SK-N-MC (cell line): Measurements from ENCODE around the gene LMF1.

Source experiments
- DNase-seq: peaks from one replicate; pipeline ENCODE4 v3.0.0-alpha.2; 2011; ENCODE audit warnings: low read depth, low spot score
- H3K27ac ChIP-seq: fragments of 200-600 bp; sonication (generic); 2 replicates; pipeline ENCODE4 v1.5.1; 2016; ENCODE audit warnings: mixed run types
- H3K36me3 ChIP-seq: fragments of 200-600 bp; sonication (generic); 2 replicates; pipeline ENCODE4 v1.6.1; 2017; ENCODE audit warnings: antibody characterized with exemption, low read length, mixed read lengths; ENCODE audit not compliant: insufficient read depth
- H3K4me3 ChIP-seq: fragments of 200-600 bp; sonication (generic); 2 replicates; pipeline ENCODE4 v1.5.1; 2016
- H3K9ac ChIP-seq: fragments of 200-600 bp; sonication (generic); 2 replicates; pipeline ENCODE4 v1.8.0; 2017; ENCODE audit warnings: mixed run types, mixed read lengths; ENCODE audit not compliant: insufficient read length
- H3K9me3 ChIP-seq: fragments of 200-600 bp; sonication (generic); 2 replicates; pipeline ENCODE4 v1.6.1; 2017; ENCODE audit warnings: low read depth, mild to moderate bottlenecking, antibody characterized with exemption, low read length, moderate library complexity, mixed read lengths
- EZH2 ChIP-seq: fragments of 200-600 bp; sonication (generic); IDR thresholded peaks from one replicate; pipeline ENCODE4 v1.6.1; 2017; ENCODE audit warnings: antibody characterized with exemption
- FOXP2 ChIP-seq: optimal IDR thresholded peaks from 2 replicates; pipeline ENCODE3; 2011; ENCODE audit warnings: mild to moderate bottlenecking, moderate library complexity; ENCODE audit not compliant: insufficient read depth; ENCODE audit errors: extremely low read length, control extremely low read depth
- POLR2AphosphoS5 ChIP-seq: IDR thresholded peaks from 2 replicates; pipeline ENCODE4 v1.6.1; 2012; ENCODE audit warnings: mild to moderate bottlenecking, low read depth, low read length, borderline replicate concordance

LMF1 gene

DNA sequence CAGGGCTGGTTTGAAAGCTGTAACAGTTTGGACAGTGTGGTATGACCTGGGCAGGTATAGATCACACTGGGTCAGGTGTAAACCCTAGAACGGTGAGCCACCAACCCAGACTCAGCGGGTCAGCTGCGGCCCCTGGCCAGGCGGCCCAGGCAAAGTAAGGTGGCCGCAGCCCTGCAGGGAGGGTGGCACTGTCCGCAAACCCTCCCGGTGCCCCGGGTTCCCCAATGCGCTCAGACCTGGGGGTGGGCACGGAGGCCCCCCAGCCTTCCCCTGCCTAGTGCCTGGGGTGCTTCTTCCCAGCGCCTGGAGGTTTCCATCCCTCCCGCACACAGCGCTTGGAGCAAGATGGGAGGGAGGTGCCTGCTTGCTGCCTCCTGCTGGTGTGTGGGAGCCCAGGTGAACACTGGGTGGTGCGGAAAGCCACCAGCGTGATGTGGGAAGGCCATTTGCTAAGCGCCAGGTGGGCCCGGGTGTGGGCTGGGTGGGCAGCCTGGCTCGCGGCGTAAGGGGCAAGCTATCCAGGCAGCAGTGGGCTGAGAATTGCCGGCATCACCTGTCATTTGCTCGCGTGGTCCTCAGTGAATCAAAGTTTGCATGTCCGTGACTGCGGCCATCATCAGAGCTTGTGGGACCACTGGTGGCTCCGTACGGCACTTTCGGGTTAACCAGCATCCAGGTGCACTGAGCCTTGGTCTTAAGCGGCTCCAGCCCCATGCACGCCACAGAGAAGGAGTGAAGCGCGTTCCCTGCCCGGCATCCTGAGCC, 122.9 kb downstream of the LMF1 start:
- H3K9ac ChIP-seq, result no peak overlapping the region
- no peak overlapping the region for H3K27ac ChIP-seq
- no peak for DNase-seq
- no peak overlapping the region for H3K4me3 ChIP-seq
- no peaks in the 10 kb centered on the region for H3K9me3 ChIP-seq
- H3K36me3 ChIP-seq, result no peaks in the 10 kb centered on the region
- TF ChIP-seq POLR2AphosphoS5, result no peak
- TF ChIP-seq FOXP2, result no peak
- TF ChIP-seq EZH2, result no peak

DNA sequence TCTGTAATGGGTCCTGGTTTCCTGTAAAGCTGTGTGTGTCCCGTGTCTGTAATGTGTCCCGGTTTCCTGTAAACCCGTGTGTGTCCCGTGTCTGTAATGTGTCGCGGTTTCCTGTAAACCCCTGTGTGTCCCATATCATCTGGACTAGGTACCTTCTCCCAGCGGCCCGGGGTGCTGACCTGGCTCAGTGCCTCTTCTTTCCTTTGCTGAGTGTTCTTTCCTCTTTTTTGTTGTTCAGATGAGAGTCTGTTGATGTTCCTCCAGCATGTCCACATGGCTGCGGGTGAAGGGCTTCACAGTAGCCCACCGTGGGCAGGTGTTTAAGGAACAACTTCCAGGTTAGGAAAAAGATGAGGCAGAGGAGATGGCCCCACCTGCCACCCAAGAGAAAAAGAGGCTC, 123.6 kb downstream of the LMF1 start:
- H3K4me3 ChIP-seq, result no peak overlapping the region
- no peaks in the 10 kb centered on the region for H3K36me3 ChIP-seq
- DNase-seq, result no peak
- TF ChIP-seq EZH2 (no peak), FOXP2 (no peak), POLR2AphosphoS5 (no peak)
- no peak overlapping the region for H3K27ac ChIP-seq
- H3K9ac ChIP-seq, result no peak overlapping the region
- no peaks in the 10 kb centered on the region for H3K9me3 ChIP-seq

DNA sequence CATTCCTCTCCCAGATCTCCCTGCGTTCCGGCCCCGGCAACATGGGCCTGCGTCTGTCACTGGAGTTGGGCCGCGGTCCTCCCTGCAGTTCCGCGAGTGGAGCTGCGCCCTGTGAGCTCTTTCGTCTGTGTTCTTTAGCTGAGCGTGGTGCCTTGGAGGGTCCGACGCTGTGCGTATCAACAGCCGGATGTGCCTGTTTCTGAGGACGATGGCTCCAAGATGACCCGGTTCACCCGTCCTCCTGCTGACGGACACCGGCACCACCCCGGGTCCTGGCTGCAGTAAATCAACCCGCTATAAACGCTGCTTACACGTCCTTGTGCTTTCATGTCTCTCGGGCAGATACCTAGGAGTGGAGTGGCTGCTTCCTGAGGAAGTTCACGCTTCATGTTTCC, 125.4 kb downstream of the LMF1 start:
- Histone ChIP-seq H3K4me3 (no peak overlapping the region), H3K36me3 (no peaks in the 10 kb centered on the region), H3K9me3 (no peaks in the 10 kb centered on the region), H3K27ac (no peak overlapping the region), H3K9ac (no peak overlapping the region)
- TF ChIP-seq POLR2AphosphoS5 (no peak), EZH2 (no peak), FOXP2 (no peak)
- no peak for DNase-seq

DNA sequence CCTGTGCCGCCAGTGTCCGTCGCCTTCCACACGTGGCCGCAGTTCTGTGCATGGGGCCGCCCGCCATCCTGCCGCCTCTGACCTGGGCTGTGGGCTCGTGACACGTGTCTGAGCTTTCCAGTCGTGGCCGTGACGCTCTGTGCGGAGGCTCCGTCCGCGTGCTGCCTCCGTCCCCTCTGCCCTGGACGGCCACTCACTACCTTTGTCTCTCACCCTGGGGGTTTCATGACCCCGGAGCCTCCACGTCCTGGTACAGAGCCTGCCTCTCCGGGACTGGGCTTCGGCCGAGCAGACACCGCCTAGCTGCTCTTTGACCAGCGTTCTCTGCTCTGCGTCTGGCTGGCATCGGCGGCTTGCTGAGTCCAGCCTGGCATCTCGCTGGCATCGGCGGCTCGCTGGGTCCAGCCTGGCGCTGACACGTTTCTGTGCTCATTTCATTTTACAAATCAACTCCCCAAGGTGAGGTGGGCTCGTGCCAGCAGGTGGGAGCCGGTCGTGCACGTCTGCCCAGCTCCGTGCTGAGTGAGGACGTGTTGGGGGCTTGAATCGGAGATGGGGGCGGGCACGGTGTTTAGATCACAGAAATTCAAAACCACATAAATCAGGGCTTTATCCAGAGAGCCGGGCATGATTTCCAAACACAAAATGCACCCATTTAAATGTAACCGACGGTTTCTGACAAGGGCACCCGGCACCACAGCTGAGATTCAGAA, 126.0 kb downstream of the LMF1 start:
- no peaks in the 10 kb centered on the region for H3K9me3 ChIP-seq
- no peak overlapping the region for H3K4me3 ChIP-seq
- no peak overlapping the region for H3K9ac ChIP-seq
- TF ChIP-seq EZH2 (no peak), POLR2AphosphoS5 (no peak), FOXP2 (no peak)
- no peaks in the 10 kb centered on the region for H3K36me3 ChIP-seq
- no peak for DNase-seq
- H3K27ac ChIP-seq, result no peak overlapping the region

DNA sequence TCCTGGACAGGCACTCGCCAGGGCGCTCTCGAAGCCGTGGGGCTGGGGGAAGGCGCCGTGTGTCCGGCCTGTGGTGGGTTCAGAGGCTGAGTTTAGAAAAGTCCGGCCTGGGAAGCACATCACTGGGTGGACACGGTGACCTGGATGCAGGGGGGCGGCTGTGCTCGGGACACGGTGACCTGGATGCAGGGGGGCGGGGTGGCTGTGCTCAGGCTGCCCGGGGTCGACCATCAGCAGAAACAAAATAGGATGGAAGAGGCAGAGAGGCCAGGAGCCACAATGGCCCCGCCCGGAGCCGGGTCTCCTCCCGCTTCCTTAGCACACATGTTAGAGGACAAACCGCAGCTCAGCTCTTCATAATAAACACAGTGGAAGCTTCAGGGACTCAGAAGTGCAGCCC, 127.0 kb downstream of the LMF1 start:
- Histone ChIP-seq H3K4me3 (no peak overlapping the region), H3K9ac (no peak overlapping the region), H3K27ac (no peak overlapping the region), H3K9me3 (no peaks in the 10 kb centered on the region), H3K36me3 (no peaks in the 10 kb centered on the region)
- TF ChIP-seq FOXP2, result no peak
- no peak for TF ChIP-seq EZH2
- no peak for TF ChIP-seq POLR2AphosphoS5
- no peak for DNase-seq

DNA sequence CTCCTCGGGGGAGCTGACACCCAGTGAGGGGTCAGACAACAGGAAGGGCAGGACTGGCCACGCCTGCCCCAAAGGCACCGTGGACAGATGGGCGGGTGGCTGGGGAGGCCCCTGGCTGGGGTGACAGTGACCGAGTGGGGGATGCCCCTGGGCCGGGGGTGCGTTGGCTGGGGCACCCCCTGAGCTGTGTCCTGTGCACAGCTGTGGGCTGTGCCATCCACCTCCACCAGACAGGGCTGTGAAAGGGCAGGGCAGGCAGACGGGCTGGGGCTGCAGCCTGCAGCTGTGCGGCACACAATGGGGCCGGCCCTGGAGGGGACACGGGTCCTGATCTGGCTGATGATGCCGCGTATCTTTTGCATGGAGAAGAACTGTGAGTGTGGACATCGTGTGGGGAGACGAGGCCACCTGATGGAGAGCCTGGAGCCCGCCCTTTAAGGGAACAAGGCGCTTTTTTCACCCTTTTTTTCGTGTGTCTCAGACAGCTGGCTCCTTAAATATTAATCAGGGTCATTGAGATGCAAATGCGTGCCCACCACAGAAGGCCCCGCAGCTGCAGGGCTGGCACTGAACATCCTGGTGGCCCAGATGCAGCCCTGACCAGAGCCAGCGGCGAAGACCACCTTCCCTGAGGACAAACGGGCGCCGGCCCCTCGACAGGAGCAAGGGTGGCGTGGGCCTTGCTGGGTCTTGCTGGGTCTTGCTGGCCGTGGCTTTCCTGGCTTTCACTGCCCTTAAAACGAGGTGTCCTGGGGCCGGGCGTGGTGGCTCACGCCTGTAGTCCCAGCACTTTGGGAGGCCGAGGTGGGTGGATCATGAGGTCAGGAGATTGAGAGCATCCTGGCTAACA, 127.8 kb downstream of the LMF1 start:
- no peak overlapping the region for H3K4me3 ChIP-seq
- H3K9ac ChIP-seq, result no peak overlapping the region
- no peaks in the 10 kb centered on the region for H3K9me3 ChIP-seq
- H3K36me3 ChIP-seq, result no peaks in the 10 kb centered on the region
- H3K27ac ChIP-seq, result no peak overlapping the region
- no peak for DNase-seq
- TF ChIP-seq FOXP2 (no peak), POLR2AphosphoS5 (no peak), EZH2 (no peak)

DNA sequence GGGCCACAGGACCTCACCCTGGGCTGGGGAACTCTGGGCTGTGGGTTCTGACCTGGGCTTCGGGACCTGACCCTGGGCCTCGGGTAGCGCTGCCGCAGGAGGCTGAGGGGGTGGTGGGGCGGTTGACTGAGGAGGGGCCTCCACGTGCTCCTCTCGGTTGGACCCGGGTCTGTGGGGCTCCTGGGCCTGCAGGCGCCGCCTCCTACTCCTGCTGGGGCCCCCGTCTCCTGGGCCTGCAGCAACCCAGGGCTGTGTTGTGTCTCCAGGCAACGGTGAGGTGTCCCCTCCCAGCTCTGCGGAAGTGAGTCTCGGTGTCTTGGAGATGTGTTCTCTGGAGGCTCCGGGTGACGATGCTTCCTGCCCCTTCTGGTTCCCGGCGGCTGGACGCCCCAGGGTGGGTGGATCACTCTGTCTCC, 128.7 kb downstream of the LMF1 start:
- Histone ChIP-seq H3K36me3 (no peaks in the 10 kb centered on the region), H3K9ac (no peak overlapping the region), H3K4me3 (no peak overlapping the region), H3K9me3 (no peaks in the 10 kb centered on the region), H3K27ac (no peak overlapping the region)
- TF ChIP-seq EZH2, result no peak
- no peak for TF ChIP-seq POLR2AphosphoS5
- DNase-seq, result no peak

DNA sequence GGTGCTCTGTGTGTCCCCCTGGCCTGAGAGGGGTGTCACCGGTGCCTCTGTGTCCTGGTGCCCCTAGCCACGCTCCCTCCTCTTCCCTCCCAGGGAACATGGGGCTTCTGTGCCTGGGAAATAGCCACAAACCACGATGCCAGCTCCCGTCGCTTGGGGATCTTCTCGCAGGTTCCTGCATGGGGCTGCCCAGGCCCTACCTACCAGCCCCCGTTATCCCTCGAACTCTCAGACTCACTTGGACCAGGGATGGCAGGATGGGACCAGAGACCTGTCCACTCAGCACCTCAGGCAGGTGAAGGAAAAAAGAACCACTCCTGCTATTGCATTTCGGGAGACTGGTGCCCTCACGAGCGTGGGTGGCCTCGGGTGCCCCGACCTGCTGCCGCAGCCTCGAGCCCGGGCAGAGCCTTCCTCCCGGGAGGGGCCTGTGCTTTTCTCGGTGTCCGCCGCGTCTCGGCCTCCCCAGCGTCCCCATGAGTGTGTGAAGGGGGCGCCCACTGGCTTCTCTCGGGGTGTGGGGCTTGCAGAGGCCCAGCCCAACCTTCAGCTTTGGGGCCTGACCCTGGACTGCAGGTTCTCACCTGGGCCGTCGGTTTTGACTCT, 129.2 kb downstream of the LMF1 start:
- Histone ChIP-seq H3K27ac (no peak overlapping the region), H3K9me3 (no peaks in the 10 kb centered on the region), H3K36me3 (no peaks in the 10 kb centered on the region), H3K9ac (no peak overlapping the region), H3K4me3 (no peak overlapping the region)
- TF ChIP-seq POLR2AphosphoS5 (no peak), EZH2 (no peak), FOXP2 (no peak)
- DNase-seq, result no peak
